GM18907 (cell line): Measurements from ENCODE around the gene MRPS30.
"Not testable (repeated sequence)": the region's sequence is repeated elsewhere in the genome, so short reads cannot be mapped to it uniquely, and the experiment has no call there.

ENCODE experiments used
- ATAC-seq: cut with Tn5 transposase; IDR thresholded peaks from one replicate; pipeline ENCODE4 v1.9.1; 2021; ENCODE audit warnings: mild to moderate bottlenecking, moderate library complexity; ENCODE audit not compliant: unreplicated experiment

The MRPS30 gene

GRCh38 chr5:44814761-44815160 lies 6.0 kb downstream of the MRPS30 start:
- ATAC-seq = no peak

- no peak for ATAC-seq
Measured at GRCh38 chr5:44821164-44821563, 12.4 kb downstream of the MRPS30 start.

DNA sequence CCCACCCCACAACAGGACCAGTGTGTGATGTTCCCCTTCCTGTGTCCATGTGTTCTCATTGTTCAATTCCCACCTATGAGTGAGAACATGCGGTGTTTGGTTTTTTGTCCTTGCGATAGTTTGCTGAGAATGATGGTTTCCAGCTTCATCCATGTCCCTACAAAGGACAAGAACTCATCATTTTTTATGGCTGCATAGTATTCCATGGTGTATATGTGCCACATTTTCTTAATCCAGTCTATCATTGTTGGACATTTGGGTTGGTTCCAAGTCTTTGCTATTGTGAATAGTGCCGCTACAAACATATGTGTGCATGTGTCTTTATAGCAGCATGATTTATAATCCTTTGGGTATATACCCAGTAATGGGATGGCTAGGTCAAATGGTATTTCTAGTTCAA lies 15.9 kb downstream of the MRPS30 start:
- not testable (repeated sequence) for ATAC-seq

DNA sequence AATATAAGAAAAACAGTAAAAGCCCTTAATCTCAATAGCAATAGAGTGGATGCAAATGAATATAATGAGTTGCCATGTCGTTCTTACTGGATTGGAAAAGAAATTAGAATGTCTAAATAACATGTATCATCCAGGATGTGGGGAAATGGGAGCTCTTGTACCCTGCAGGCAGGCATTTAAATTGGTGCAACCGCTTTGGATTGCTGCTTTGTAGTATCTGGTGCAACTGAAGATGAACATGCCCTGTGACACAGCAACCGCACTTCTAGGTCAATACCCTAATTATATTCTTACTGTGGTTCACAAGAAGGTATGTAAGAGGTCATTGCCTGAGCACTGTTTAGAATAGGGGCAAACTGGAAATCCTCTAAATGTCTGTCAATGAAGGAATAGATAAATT lies 18.9 kb downstream of the MRPS30 start:
- ATAC-seq = no peak

GRCh38 chr5:44828719-44829118 lies 20.0 kb downstream of the MRPS30 start:
- no peak for ATAC-seq

DNA sequence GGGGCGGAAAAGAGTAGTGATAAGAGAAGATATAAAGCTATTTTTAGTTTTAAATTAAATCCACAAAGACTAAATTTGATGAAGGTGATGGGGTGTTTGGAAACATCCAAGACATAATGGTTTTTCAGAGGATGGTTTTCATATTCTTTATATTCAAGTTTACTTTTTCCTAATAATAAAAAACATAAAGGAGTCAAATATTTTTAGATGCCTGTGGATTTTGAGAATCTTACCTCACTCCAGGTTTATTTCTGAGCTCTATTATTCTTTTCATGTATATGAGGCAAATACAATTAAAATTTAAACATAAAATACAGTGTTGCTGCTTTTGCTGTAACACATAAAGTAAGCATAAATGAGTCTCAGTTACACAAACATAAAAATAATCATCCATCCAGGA lies 22.2 kb downstream of the MRPS30 start:
- no peak for ATAC-seq

- ATAC-seq = no peak
Measured at GRCh38 chr5:44833249-44833648, 24.5 kb downstream of the MRPS30 start.

DNA sequence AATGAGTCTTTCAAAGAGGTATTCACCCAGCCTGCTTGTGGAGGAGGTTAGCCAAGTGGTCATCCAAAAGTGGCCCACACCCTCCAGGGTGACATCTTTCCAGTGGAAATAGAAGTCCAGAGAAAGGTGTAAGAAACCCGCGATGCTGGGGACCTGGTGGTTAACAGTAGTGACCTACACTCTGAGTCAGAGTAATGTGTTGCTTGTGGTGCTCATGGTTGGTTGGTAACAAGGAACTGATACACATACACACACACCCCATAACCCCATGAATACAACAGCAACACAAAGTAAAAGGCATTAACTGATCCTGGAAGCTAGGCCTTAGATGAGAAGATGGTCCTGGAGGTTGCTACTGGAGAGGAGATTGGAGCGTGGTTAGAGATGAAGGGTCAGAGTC lies 26.9 kb downstream of the MRPS30 start:
- no peak for ATAC-seq

DNA sequence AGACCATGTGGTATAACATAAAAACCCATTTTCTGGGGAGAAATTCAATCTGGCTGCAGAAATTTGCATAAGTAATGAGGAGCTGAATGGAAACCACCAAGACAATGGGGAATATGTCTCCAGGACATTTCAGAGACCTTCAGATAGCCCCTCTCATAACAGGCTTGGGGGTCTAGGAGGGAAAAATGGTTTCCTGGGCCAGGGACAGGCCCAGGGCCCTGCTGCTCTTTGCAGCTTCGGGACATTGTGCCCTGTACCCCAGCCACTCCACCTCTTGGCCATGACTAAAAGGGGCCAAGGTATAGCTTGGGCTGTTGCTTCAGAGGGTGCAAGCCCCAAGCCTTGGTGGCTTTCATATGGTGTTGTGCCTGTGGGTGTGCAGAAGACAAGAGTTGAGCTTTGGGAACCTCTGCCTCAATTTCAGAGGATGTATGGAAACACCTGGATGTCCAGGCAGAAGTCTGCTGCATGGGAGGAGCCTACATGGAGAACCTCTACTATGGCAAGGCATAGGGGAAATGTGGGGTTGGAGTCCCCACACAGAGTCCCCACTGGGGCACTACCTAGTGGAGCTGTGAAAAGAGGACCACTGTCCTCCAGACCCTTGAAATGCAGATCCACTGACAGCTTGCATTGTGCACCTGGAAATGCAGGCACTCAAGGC lies 30.4 kb downstream of the MRPS30 start:
- no peak for ATAC-seq

GRCh38 chr5:44842496-44843282 lies 33.9 kb downstream of the MRPS30 start:
- ATAC-seq = no peak

GRCh38 chr5:44844744-44845143 lies 36.0 kb downstream of the MRPS30 start:
- no peak for ATAC-seq

DNA sequence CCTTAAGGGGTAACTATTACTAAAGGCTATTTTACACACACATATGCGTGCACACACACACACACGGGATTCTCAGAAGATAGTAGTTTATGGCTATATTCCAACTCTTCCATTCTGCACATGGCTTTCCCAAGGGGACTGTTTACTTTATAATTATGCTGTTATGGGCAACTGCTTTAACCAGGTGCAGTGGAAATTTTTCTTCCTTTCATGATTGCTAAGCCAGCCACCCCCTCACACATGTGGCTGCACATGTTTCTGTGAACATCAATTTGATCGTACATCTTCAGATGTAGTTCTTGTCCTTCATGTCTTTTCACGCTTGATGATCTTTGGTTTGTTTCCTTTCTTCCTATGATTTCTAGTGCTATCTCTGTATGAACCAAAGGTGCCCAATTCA lies 37.0 kb downstream of the MRPS30 start:
- ATAC-seq = no peak

DNA sequence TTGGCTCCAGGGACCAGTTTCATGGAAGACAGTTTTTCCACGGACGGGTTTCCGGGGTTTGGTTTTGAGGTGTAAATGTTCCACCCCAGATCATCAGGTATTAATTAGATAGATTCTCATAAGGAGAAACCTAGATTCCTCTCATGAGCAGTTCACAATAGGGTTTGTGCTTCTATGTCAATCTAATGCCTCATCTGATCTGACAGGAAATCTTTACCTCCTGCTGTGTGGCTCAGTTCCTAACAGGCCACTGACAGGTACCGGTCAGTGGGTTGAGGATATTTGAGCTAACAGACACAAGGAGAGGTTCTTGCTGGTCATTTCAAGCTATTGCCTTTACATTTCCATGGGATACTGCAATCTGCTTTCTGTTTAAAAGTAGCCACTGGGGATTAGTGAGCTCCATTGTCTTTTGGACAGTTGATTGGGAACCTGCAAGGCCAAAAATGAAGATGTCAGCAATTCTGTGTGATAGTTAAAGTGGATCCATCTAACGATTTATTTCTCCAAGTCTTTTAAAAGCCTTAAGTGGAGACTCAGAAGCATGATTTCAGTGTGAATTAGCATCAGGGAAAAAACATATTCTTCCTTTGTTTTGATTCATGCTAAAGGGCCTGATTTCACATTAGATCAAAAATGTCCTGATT lies 38.6 kb downstream of the MRPS30 start:
- no peak for ATAC-seq

DNA sequence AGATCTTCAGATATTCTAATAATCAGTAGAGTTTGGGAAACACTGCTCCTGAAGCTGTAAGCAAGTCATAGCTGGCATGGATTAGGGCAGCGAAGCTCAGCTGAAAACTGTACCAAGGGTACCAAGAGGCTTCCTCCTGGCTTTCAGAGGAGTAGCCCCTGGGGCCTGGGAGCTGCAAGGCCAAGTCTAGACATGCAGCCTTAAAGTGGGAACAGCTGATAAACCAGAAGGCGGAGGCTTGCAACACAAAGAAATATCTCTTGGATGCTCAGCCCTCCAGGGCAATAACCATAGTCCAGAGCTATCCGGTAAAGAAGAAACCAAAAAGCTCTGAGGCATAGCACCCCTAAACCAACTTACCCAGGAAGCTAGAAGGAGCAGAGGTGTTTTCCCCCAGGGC lies 51.5 kb downstream of the MRPS30 start:
- no peak for ATAC-seq

DNA sequence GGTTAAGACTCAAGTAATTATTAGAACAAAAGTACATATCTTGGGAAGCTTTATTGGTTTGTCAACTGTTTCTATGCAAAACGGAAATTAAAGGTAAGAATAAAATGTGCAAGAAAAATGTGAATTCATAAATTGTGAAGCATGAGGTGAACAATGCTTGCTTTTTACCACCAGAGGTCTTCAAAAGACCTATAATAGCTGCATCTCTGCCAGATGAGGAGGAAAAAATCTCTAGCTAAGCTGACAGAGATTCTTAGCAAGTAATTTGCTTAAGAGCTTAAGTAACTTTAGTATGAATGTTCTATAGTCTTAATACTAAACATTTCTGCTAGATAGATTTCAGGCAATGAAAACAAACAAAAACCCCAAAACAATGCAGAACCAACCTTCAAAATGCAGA lies 54.1 kb downstream of the MRPS30 start:
- peak; percentile 79 for ATAC-seq
